ENCODE measurements around the gene CTU1.

GRCh38 chr19:51060973-51061372 lies 47.2 kb downstream of the CTU1 start:
- TF ChIP-seq CTCF (conservative IDR thresholded peaks at IDR 0.05; ENCODE audit: low read length) = no peak
- TF ChIP-seq EZH2phosphoT487 (IDR thresholded peaks at IDR 0.05; ENCODE audit: borderline replicate concordance, low read depth, low read length) = no peak
